Ovary (tissue), 3 donors: Measurements from ENCODE around the gene CDK8.

Experiments
- EP300 ChIP-seq: sonication (generic); formaldehyde crosslinking; IDR thresholded peaks from one replicate; pipeline ENCODE4 v1.6.1; 2017; ENCODE audit warnings: antibody characterized with exemption
- POLR2A ChIP-seq: fragments of 450-650 bp; IDR thresholded peaks from one replicate; pipeline ENCODE4 v1.6.1; 2017; ENCODE audit warnings: antibody characterized with exemption, mild to moderate bottlenecking, moderate library complexity
- TF ChIP-seq, protein P1 (sequence below), 3 donors: fragments of 450-650 bp in 2 of 3; fragments of 200-600 bp in 1 of 3; IDR thresholded peaks; one replicate each; pipeline versions ENCODE4 v1.5.1 to v1.8.0; 2016 to 2022; ENCODE audit warnings: antibody characterized with exemption in 3 of 3, mild to moderate bottlenecking in 1 of 3
- donor health status: DM: no; HTN: no; CAD: no.

GRCh38 chr13:26449063-26449848 is 195.3 kb downstream of the CDK8 start:
- TF ChIP-seq, protein P1, sequence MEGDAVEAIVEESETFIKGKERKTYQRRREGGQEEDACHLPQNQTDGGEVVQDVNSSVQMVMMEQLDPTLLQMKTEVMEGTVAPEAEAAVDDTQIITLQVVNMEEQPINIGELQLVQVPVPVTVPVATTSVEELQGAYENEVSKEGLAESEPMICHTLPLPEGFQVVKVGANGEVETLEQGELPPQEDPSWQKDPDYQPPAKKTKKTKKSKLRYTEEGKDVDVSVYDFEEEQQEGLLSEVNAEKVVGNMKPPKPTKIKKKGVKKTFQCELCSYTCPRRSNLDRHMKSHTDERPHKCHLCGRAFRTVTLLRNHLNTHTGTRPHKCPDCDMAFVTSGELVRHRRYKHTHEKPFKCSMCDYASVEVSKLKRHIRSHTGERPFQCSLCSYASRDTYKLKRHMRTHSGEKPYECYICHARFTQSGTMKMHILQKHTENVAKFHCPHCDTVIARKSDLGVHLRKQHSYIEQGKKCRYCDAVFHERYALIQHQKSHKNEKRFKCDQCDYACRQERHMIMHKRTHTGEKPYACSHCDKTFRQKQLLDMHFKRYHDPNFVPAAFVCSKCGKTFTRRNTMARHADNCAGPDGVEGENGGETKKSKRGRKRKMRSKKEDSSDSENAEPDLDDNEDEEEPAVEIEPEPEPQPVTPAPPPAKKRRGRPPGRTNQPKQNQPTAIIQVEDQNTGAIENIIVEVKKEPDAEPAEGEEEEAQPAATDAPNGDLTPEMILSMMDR (IDR thresholded peaks at IDR 0.05), result no peak
- TF ChIP-seq EP300, result no peak
- no peak for TF ChIP-seq POLR2A
